Activated CD8-positive, alpha-beta memory T cell treated with anti-CD3 and anti-CD28 coated beads, Interleukin-2, amount 10 ng/mL, durations not matched to agents 7 days and 5 days (primary cell): ENCODE measurements around the gene PTBP2. TPM values are rescaled to one million over a fixed set of nuclear protein-coding genes. Genes with fewer than 3 reads are reported as not detected.

Experiments used
- ATAC-seq: fragments of 150-1000 bp; cut with Tn5 transposase; one replicate; pipeline ENCODE4 v1.10.0; 2021; ENCODE audit warnings: moderate library complexity
- CTCF ChIA-PET: fragments of 350-600 bp; sonication (Branson Sonifier 250); formaldehyde crosslinking; loops from one replicate; lab custom pipeline; 2021; ENCODE audit warnings: antibody characterized with exemption; lab: Charles Lee
- DNase-seq: peaks from one replicate; pipeline ENCODE4 v3.0.0-alpha.2; 2020
- H3K27ac Mint-ChIP-seq: one replicate; pipeline ENCODE4 v1.8.0; 2021; ENCODE audit warnings: mild to moderate bottlenecking, mixed read lengths
- H3K27me3 Mint-ChIP-seq: one replicate; pipeline ENCODE4 v1.8.0; 2021; ENCODE audit warnings: mixed read lengths
- H3K36me3 Mint-ChIP-seq: one replicate; pipeline ENCODE4 v1.8.0; 2021; ENCODE audit warnings: mild to moderate bottlenecking, mixed read lengths
- H3K4me1 Mint-ChIP-seq: one replicate; pipeline ENCODE4 v1.8.0; 2021; ENCODE audit warnings: mixed read lengths
- H3K4me3 Mint-ChIP-seq: one replicate; pipeline ENCODE4 v1.8.0; 2021; ENCODE audit warnings: mild to moderate bottlenecking, moderate library complexity, mixed read lengths
- H3K9me3 Mint-ChIP-seq: one replicate; pipeline ENCODE4 v1.8.0; 2022; ENCODE audit warnings: low read depth, mixed read lengths
- total RNA-seq, 2 experiments: library from RNA; stranded (reverse); gene quantifications; one replicate each; pipeline ENCODE4 v1.2.3, GENCODE V29; 2021

Gene PTBP2, protein sequence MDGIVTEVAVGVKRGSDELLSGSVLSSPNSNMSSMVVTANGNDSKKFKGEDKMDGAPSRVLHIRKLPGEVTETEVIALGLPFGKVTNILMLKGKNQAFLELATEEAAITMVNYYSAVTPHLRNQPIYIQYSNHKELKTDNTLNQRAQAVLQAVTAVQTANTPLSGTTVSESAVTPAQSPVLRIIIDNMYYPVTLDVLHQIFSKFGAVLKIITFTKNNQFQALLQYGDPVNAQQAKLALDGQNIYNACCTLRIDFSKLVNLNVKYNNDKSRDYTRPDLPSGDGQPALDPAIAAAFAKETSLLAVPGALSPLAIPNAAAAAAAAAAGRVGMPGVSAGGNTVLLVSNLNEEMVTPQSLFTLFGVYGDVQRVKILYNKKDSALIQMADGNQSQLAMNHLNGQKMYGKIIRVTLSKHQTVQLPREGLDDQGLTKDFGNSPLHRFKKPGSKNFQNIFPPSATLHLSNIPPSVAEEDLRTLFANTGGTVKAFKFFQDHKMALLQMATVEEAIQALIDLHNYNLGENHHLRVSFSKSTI
- 10 to 100 TPM; 10.7 to 13.3 TPM for total RNA-seq

DNA sequence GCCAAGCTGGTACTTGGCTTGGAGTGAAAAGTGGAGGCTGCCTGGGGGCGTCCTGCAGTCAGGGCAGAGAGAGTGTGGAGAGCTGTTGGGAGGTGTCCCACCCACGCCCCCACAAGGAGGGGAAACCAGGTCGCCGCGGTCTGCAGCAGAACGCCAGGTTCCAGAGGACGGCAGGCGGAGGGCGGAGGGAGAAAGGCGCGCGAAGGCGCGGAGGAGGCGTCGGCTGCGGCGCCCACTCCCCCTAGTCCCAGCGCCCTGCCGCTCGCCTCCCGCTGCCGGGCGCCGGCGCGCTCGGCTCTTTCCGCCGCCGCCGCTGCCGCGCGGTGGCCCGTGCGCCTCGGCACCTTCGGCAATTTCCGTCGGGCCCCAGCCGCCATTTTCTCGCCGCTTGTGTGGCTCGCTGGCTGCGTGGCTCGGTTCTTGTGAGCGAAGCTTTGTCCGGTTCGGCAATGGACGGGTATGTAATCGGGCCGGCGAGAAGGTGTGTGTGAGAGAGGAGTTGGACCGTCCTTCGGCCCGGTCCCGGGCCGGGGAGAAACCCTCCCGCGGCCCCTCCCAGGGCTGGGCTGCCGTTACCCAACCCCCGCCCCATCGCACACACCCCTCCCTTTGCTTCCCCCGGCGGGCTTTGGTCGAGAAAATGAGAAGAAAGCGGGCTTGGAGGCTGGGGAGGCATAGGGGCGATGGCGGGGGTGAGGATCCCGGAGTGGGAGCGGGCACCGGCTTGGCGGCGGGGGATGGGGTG is at the start of gene PTBP2:
Gene PTBP2 (plus strand): TSS at position 369 of the 745 bp plus-strand sequence. CDS start 81 bp downstream, at position 450.
- Mint-ChIP-seq H3K27me3 (no peaks in the 10 kb centered on the region), H3K9me3 (no peaks in the 10 kb centered on the region), H3K4me1 (peaks cover 23% of the 10 kb centered on the region), H3K27ac (peak within 1 kb of the TSS; percentile 87), H3K36me3 (peaks cover 20% of the 10 kb centered on the region), H3K4me3 (peak within 1 kb of the TSS; percentile 87)
- ATAC-seq (peak; percentile 96), DNase-seq (peak; percentile 87)
- CTCF ChIA-PET = no interaction called here

DNA sequence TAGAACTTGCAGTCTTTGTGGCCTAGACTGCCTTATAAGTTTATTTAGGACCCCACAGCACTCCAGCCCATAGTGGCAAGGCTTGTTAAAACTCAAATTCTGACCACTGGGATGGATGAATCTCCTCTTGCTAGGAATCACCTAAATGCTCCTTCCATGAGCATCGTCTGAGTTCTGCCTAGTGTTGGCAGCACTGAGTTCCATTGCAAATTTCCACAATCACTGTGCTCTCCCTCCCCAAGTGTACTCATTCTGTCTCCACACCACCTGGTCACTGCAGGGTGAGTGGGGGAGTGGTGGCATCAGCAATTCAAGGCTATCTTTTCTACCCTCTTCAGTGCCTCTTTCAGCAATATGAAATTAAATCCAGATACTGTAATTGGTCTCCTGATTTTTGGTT is 46.7 kb upstream of the PTBP2 start:
- Mint-ChIP-seq H3K36me3 (no peaks in the 10 kb centered on the region), H3K27me3 (no peaks in the 10 kb centered on the region), H3K27ac (no peak overlapping the region), H3K4me1 (no peaks in the 10 kb centered on the region), H3K4me3 (no peak overlapping the region), H3K9me3 (peaks cover 3% of the 10 kb centered on the region)
- no peak for ATAC-seq
- no peak for DNase-seq
- CTCF ChIA-PET = no interaction called here

DNA sequence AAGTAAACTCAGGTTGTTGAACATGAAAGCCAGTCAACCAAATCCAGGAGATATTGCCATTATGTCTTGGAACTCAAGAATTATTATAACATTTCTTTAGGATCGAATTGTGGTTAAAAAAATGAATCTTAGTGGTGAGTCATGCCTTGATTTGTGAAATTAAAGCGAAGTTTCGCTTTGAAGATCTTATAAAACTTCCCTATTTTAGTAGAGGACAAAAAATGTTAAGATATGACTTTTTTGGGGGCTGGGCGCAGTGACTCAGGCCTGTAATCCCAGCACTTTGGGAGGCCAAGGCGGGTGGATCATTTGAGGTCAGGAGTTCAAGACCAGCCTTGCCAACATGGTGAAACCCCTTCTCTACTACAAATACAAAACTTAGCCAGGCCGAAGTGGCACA is 39.5 kb upstream of the PTBP2 start:
- no peak for ATAC-seq
- Mint-ChIP-seq H3K4me1 (no peaks in the 10 kb centered on the region), H3K27ac (no peak overlapping the region), H3K27me3 (no peaks in the 10 kb centered on the region), H3K4me3 (no peak overlapping the region), H3K9me3 (no peaks in the 10 kb centered on the region), H3K36me3 (no peaks in the 10 kb centered on the region)
- CTCF ChIA-PET = no interaction called here
- DNase-seq = no peak

DNA sequence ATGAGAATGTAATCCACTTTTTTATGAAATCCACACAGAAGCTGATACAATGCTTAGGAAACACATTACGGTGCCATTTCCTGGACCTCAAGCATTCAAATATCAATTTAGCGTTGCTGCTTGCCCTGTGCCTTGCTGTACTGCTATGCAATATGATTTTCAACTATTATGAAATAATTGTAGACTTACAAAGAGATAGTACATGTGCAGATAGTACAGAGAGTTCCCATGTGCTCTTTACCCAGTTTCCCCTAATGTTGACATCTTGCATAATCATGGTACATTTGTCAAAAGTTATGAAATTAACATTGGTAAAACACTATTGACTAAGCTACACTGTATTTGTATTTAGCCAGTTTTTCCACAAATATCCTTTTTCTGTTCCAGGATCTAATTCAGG is 37.7 kb upstream of the PTBP2 start:
- Mint-ChIP-seq H3K27ac (no peak overlapping the region), H3K4me1 (no peaks in the 10 kb centered on the region), H3K36me3 (no peaks in the 10 kb centered on the region), H3K9me3 (no peaks in the 10 kb centered on the region), H3K4me3 (no peak overlapping the region), H3K27me3 (no peaks in the 10 kb centered on the region)
- DNase-seq = no peak
- CTCF ChIA-PET = no interaction called here
- no peak for ATAC-seq

DNA sequence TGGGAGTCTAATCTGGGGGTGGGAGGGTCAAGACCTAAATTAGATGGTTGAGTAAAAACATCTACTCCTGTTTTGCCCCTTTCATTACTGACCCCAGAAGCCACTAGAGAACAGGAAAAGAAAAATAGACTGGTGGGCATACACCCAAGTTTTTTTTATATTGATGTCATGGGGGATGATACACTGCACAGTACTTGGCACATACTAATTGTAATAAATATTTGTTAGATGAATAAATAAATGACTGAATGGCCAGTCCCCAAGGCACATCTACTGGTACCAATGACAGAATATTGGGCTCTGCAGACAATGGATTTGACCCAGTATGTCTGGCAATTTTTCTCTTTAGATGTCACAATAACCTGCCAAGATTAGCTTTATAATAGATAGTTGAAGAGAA is 36.8 kb upstream of the PTBP2 start:
- H3K4me3 Mint-ChIP-seq = no peak overlapping the region
- no peak overlapping the region for H3K27ac Mint-ChIP-seq
- DNase-seq = no peak
- no peaks in the 10 kb centered on the region for H3K4me1 Mint-ChIP-seq
- no peaks in the 10 kb centered on the region for H3K27me3 Mint-ChIP-seq
- CTCF ChIA-PET = no interaction called here
- H3K9me3 Mint-ChIP-seq = no peaks in the 10 kb centered on the region
- H3K36me3 Mint-ChIP-seq = no peaks in the 10 kb centered on the region
- ATAC-seq = no peak

DNA sequence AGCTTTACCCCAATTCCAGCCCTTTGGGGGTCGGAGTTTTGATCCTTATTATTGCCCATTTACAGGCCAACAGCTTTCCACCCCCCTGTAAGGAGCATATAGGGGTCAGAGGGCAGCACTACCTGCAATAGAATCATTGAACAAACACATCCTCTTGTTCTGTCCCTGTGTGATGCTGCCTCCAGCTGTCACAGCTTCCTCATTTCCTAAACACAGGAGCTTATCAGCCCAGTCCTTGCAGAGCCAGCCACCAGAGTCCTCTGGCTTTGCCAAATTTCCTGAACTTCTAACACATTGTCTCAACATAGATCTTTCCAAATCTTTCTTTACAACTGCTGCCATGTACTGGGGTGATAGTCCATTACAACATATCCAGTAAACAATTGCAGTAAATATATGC is 32.8 kb upstream of the PTBP2 start:
- Mint-ChIP-seq H3K27me3 (no peaks in the 10 kb centered on the region), H3K4me1 (no peaks in the 10 kb centered on the region), H3K36me3 (no peaks in the 10 kb centered on the region), H3K9me3 (no peaks in the 10 kb centered on the region), H3K4me3 (no peak overlapping the region), H3K27ac (no peak overlapping the region)
- CTCF ChIA-PET = no interaction called here
- DNase-seq (no peak), ATAC-seq (no peak)

DNA sequence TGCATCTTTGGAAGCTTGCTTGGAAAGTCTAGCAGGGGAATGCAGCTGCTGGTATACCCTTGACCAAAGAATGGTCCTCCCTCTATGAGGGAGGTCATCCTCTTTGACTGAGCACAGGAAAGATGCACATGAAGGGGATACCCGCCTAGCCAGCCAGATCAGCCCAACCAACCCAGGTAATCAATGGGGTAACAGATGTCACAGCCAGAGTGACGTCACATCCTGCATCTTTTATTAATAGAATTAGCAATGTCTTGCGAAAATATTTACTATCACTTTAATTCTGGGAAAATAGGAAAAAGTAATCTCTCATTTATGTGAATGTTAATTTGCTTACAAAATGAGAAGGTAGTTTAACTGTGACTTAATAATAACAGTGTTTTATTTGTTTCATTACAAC is 25.6 kb upstream of the PTBP2 start:
- ATAC-seq (no peak), DNase-seq (no peak)
- CTCF ChIA-PET = no interaction called here
- Mint-ChIP-seq H3K27ac (no peak overlapping the region), H3K4me1 (no peaks in the 10 kb centered on the region), H3K9me3 (no peaks in the 10 kb centered on the region), H3K4me3 (no peak overlapping the region), H3K27me3 (no peaks in the 10 kb centered on the region), H3K36me3 (no peaks in the 10 kb centered on the region)

DNA sequence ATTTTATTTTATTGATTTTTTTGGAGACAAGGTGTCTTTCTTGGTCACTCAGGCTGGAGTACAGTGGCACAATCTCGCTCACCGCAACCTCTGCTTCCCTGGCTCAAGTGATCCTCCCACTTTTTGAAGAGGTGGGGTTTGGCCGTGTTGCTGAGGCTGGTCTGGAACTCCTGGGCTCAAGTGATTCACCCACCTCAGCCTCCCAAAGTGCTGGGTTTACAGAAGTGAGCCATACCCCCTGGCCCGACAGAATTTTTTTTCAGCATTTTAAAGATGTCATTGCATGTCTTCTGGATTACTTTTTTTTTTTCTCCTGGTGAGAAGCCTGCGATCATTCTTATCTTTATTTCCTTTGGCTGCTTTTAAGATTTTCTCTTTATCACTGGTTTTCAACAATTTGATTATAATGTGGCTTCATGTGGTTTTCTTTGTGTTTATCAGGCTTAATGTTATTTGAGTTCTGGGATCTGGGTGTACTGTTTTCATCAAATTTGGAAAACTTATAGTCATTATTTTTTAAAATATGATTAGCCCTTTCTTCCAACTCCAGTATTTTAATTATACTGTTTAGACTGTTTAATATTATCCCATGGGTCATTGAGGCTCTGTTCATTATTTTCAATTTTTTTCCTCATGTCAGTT is 23.1 kb upstream of the PTBP2 start:
- DNase-seq (no peak), ATAC-seq (no peak)
- CTCF ChIA-PET = no interaction called here
- no peak overlapping the region for H3K27ac Mint-ChIP-seq
- H3K27me3 Mint-ChIP-seq = peaks cover 8% of the 10 kb centered on the region
- no peak overlapping the region for H3K4me3 Mint-ChIP-seq
- no peaks in the 10 kb centered on the region for H3K36me3 Mint-ChIP-seq
- H3K9me3 Mint-ChIP-seq = no peaks in the 10 kb centered on the region
- no peaks in the 10 kb centered on the region for H3K4me1 Mint-ChIP-seq

DNA sequence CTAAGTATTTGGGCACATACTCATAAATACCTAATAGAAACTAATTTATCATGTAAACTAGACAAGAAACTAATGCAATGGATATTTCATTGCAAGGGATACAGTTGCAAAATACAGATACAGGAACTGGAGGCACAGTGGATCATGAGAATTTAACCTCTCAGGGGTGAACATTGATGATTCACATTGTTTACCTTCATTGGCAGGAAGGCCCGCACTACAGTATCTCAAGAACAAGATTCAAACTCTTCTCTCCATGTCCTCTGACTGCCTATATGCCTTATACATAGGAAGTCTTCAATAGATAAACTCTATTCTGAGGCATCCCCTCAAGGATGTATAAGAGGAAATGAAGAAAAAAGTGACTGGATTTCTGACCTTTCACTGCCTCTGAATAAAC is 18.4 kb upstream of the PTBP2 start:
- Mint-ChIP-seq H3K27ac (no peak overlapping the region), H3K4me3 (no peak overlapping the region), H3K27me3 (peaks cover 8% of the 10 kb centered on the region), H3K4me1 (no peaks in the 10 kb centered on the region), H3K9me3 (no peaks in the 10 kb centered on the region), H3K36me3 (no peaks in the 10 kb centered on the region)
- ATAC-seq = no peak
- no peak for DNase-seq
- CTCF ChIA-PET = no interaction called here

DNA sequence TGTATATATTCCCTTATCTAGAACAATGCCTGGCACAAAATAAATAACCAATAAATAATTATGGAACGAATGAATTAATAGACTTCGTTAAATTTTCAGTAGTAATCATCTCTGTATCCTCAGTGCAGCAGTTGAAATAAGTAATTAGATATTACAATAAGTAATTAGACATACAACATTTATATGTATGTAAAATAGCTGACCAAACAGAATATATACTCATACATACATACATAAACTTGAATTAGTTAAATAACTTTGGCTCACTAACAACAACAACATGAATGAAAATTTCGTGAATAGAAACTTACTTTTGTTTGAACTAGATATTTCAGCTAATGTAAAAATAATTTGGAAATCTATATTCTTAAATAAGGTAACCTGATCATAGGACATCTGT is 14.6 kb upstream of the PTBP2 start:
- no peak for DNase-seq
- Mint-ChIP-seq H3K4me3 (no peak overlapping the region), H3K27me3 (peaks cover 8% of the 10 kb centered on the region), H3K4me1 (no peaks in the 10 kb centered on the region), H3K27ac (no peak overlapping the region), H3K36me3 (no peaks in the 10 kb centered on the region), H3K9me3 (no peaks in the 10 kb centered on the region)
- CTCF ChIA-PET = no interaction called here
- ATAC-seq = no peak

DNA sequence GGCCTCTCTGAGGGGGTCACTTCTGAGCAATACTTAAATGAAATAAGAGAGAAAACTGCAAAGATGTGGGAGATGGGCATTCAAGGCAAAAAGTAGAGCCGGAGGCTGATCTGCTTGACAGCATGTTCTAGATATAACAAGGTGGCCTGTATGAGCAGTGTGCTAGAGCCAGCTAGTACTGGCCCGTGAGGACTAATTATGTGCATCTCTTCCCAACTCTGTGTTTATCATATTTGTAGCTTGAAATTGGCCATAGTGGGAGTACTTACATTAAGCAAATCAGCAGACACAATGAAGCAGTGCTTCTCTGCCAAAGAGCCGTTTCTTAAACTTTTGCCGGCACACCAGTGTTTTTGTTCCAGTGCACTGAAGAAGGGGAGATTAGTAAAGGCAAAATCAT is 13.1 kb upstream of the PTBP2 start:
- ATAC-seq (no peak), DNase-seq (no peak)
- Mint-ChIP-seq H3K27ac (no peak overlapping the region), H3K36me3 (no peaks in the 10 kb centered on the region), H3K9me3 (no peaks in the 10 kb centered on the region), H3K27me3 (peaks cover 1% of the 10 kb centered on the region), H3K4me1 (no peaks in the 10 kb centered on the region), H3K4me3 (no peak overlapping the region)
- CTCF ChIA-PET = no interaction called here

DNA sequence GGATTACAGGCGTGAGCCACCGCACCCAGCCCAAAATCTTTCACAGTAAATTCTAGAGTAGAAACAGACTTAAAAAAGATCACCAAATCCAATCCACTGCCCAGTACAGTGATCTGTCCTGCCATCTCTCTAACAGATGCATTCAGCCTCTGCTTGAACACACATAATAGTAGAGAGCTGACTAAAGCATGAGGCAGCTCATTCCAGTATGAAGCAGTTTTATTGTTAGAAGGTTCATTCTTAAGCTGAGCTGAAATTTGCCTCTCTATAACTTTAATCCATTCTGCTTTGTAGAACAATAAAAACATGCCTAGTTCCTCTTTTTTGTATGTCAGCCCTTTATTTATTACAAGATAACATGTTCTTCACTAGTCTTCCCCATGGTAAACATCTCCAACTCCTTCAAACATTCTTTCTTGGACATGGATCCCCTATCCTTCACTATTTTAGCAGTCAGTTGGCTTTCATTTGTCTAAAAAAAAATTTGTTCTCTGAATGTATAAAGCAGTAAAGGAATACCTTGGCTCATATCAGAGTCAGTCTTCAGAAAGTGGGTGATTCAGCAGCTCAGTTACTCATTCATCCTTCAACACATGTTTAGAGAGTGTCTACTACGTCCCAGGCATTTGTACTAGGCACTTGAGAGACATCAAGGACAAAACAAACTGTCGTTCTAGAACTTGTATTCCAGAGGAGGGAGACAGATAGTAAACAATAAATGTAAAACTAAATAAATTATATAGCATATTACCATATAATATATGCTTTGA is 10.7 kb upstream of the PTBP2 start:
- no peak for ATAC-seq
- peaks cover 11% of the 10 kb centered on the region for H3K27me3 Mint-ChIP-seq
- no peak for DNase-seq
- no peak overlapping the region for H3K27ac Mint-ChIP-seq
- no peaks in the 10 kb centered on the region for H3K36me3 Mint-ChIP-seq
- no peak overlapping the region for H3K4me3 Mint-ChIP-seq
- CTCF ChIA-PET = no interaction called here
- no peaks in the 10 kb centered on the region for H3K4me1 Mint-ChIP-seq
- H3K9me3 Mint-ChIP-seq = peaks cover 2% of the 10 kb centered on the region

DNA sequence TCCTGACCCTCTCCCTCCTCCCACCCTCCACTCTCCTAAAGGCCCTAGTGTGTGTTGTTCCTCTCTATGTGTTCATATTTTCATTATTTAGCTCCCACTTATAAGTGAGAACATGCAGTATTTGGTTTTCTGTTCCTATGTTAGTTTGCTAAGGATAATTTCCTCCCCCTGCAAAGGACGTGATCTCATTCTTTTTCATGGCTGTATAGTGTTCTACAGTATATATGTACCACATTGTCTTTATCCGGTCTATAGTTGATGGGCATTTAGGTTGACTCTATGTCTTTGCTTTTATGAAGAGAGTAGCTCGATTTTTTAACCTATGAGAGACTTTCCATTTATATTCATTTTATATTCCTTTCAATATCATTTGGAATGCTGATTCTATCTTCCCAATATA is 7.9 kb upstream of the PTBP2 start:
- H3K4me3 Mint-ChIP-seq = no peak overlapping the region
- peaks cover 2% of the 10 kb centered on the region for H3K9me3 Mint-ChIP-seq
- DNase-seq (no peak), ATAC-seq (no peak)
- H3K27ac Mint-ChIP-seq = no peak overlapping the region
- CTCF ChIA-PET = no interaction called here
- peaks cover 11% of the 10 kb centered on the region for H3K27me3 Mint-ChIP-seq
- no peaks in the 10 kb centered on the region for H3K36me3 Mint-ChIP-seq
- H3K4me1 Mint-ChIP-seq = no peaks in the 10 kb centered on the region
